GM12864 (cell line): ENCODE results near the gene EPHB3.

Experiments used
- DNase-seq: peaks from one replicate; pipeline ENCODE4 v3.0.0-alpha.2; 2011; ENCODE audit warnings: low read depth
- H3K4me3 ChIP-seq: 2 replicates; pipeline ENCODE4 v1.5.1; 2011; ENCODE audit warnings: mild to moderate bottlenecking, low read depth, low read length, control low read depth
- CTCF ChIP-seq: IDR thresholded peaks from 2 replicates; pipeline ENCODE4 v1.5.1; 2011; ENCODE audit warnings: low read depth, mild to moderate bottlenecking, moderate library complexity, low read length, control low read depth, inconsistent platforms; ENCODE audit errors: missing control alignments

Gene EPHB3

GRCh38 chr3:184568924-184569829, 7.6 kb downstream of the EPHB3 start:
- DNase-seq: no peak
- no peak overlapping the region for H3K4me3 ChIP-seq
- no peak for TF ChIP-seq CTCF

- no peak for DNase-seq
- no peak overlapping the region for H3K4me3 ChIP-seq
- TF ChIP-seq CTCF: no peak
Measured at GRCh38 chr3:184570035-184570434, 8.4 kb downstream of the EPHB3 start.

- no peak overlapping the region for H3K4me3 ChIP-seq
- no peak for DNase-seq
- no peak for TF ChIP-seq CTCF
Measured at GRCh38 chr3:184570489-184570888, 8.9 kb downstream of the EPHB3 start.

GRCh38 chr3:184571750-184572377, 10.3 kb downstream of the EPHB3 start:
- no peak overlapping the region for H3K4me3 ChIP-seq
- DNase-seq: no peak
- no peak for TF ChIP-seq CTCF

DNA sequence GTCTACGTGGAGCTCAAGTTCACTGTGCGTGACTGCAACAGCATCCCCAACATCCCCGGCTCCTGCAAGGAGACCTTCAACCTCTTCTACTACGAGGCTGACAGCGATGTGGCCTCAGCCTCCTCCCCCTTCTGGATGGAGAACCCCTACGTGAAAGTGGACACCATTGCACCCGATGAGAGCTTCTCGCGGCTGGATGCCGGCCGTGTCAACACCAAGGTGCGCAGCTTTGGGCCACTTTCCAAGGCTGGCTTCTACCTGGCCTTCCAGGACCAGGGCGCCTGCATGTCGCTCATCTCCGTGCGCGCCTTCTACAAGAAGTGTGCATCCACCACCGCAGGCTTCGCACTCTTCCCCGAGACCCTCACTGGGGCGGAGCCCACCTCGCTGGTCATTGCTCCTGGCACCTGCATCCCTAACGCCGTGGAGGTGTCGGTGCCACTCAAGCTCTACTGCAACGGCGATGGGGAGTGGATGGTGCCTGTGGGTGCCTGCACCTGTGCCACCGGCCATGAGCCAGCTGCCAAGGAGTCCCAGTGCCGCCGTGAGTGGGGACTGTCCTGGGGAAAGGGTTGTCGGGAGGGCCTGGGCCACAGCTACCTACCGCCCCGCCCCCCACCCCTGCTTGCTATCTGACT, 11.2 kb downstream of the EPHB3 start:
- H3K4me3 ChIP-seq: no peak overlapping the region
- DNase-seq: no peak
- no peak for TF ChIP-seq CTCF

DNA sequence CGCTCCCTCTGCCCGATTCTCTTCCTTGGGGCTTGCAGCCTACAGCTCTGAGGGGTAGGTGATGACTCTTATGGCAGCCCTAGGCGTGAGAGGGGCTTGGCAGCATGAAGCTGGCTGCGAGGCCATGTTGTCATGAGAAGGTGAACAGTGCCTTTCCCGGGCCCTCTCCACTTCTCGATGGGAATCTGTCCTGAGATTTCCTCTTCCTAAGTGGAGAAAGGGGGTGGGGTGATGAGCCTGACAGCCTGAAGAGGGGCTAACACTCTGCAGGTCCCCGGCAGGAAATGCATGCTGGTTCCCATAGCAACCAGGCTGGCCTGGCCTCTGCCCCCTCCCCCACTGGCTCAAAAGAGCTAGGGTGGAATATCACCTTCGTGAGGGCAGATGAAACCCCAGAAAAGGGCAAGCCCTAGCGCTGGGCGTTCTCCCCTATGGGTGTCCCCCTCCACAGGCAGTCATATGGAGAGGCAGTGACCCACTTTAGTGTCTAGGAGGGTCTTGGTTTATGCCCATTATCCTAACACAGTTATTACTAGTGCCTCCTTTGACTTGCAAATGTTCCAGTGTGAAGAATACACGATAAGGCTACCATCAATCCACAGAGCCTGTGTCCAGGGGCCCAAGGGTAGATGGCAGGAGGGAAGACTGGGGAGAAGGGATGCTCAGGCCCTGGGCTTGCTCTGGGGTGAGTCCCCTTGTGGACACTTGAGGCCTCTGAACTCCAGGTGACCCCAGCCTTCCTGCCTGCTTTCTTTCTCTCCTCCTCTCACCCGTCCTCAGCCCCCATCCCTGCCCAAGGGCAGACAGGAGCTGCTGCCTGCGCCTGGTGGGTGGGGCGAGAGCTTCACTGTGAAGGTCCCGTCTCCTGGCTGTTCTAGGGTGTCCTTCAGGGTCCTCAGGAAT, 13.2 kb downstream of the EPHB3 start:
- no peak for TF ChIP-seq CTCF
- no peak for DNase-seq
- no peak overlapping the region for H3K4me3 ChIP-seq
